IPS-20b (cell line): ENCODE data around the gene GOLPH3.

Experiments used
- H3K27ac ChIP-seq: one replicate; pipeline ENCODE4 v1.5.1; 2013; ENCODE audit warnings: low read length
- H3K27me3 ChIP-seq: 2 replicates; pipeline ENCODE4 v1.6.1; 2013; ENCODE audit warnings: mild to moderate bottlenecking, low read length, inconsistent platforms; ENCODE audit not compliant: insufficient read depth
- H3K36me3 ChIP-seq: 2 replicates; pipeline ENCODE4 v1.6.1; 2013; ENCODE audit warnings: low read depth, mild to moderate bottlenecking, inconsistent platforms, low read length, moderate library complexity; ENCODE audit not compliant: insufficient read depth
- H3K4me1 ChIP-seq: 2 replicates; pipeline ENCODE4 v1.6.1; 2013; ENCODE audit warnings: mild to moderate bottlenecking, control low read depth, inconsistent platforms, low read length, moderate library complexity; ENCODE audit not compliant: insufficient read depth
- H3K4me3 ChIP-seq: 2 replicates; pipeline ENCODE4 v1.5.1; 2013; ENCODE audit warnings: mild to moderate bottlenecking, low read length, inconsistent platforms
- H3K9ac ChIP-seq: 2 replicates; pipeline ENCODE4 v1.6.1; 2013; ENCODE audit warnings: low read depth, mild to moderate bottlenecking, inconsistent platforms, low read length, moderate library complexity
- H3K9me3 ChIP-seq: 2 replicates; pipeline ENCODE4 v1.6.1; 2013; ENCODE audit warnings: mild to moderate bottlenecking, low read depth, low read length, inconsistent platforms; ENCODE audit not compliant: insufficient read depth

GOLPH3 gene

GRCh38 chr5:32108167-32108566 is 66.0 kb downstream of the GOLPH3 start:
- H3K27ac ChIP-seq, result no peak overlapping the region
- no peaks in the 10 kb centered on the region for H3K27me3 ChIP-seq
- H3K9me3 ChIP-seq, result peaks cover 6% of the 10 kb centered on the region; the same call in 1 of the 2 replicates
- H3K4me1 ChIP-seq, result no peaks in the 10 kb centered on the region
- no peak overlapping the region for H3K4me3 ChIP-seq
- peaks cover 91% of the 10 kb centered on the region for H3K36me3 ChIP-seq
- no peak overlapping the region for H3K9ac ChIP-seq

- H3K36me3 ChIP-seq, result peaks cover 93% of the 10 kb centered on the region
- no peaks in the 10 kb centered on the region for H3K27me3 ChIP-seq
- H3K9me3 ChIP-seq, result peaks cover 6% of the 10 kb centered on the region; the same call in 1 of the 2 replicates
- H3K4me3 ChIP-seq, result no peak overlapping the region
- H3K27ac ChIP-seq, result no peak overlapping the region
- H3K9ac ChIP-seq, result no peak overlapping the region
- H3K4me1 ChIP-seq, result no peaks in the 10 kb centered on the region
These were observed 66.8 kb downstream of the GOLPH3 start for GRCh38 chr5:32107291-32107690.

GRCh38 chr5:32103521-32103920 is 70.6 kb downstream of the GOLPH3 start:
- Histone ChIP-seq H3K4me1 (no peaks in the 10 kb centered on the region), H3K4me3 (no peak overlapping the region), H3K9me3 (peaks cover 6% of the 10 kb centered on the region; the same call in 1 of the 2 replicates), H3K9ac (no peak overlapping the region), H3K27me3 (no peaks in the 10 kb centered on the region), H3K36me3 (peaks cover 96% of the 10 kb centered on the region), H3K27ac (no peak overlapping the region)

- Histone ChIP-seq H3K27ac (no peak overlapping the region), H3K9me3 (peaks cover 6% of the 10 kb centered on the region; the same call in 1 of the 2 replicates), H3K27me3 (no peaks in the 10 kb centered on the region), H3K36me3 (peaks cover 94% of the 10 kb centered on the region), H3K4me3 (no peak overlapping the region), H3K9ac (no peak overlapping the region), H3K4me1 (no peaks in the 10 kb centered on the region)
These were observed 71.7 kb downstream of the GOLPH3 start for GRCh38 chr5:32102254-32102986.

GRCh38 chr5:32100691-32101302 is 73.3 kb downstream of the GOLPH3 start:
- Histone ChIP-seq H3K27ac (no peak overlapping the region), H3K9me3 (no peaks in the 10 kb centered on the region), H3K4me3 (no peak overlapping the region), H3K36me3 (peaks cover 79% of the 10 kb centered on the region), H3K9ac (no peak overlapping the region), H3K4me1 (no peaks in the 10 kb centered on the region), H3K27me3 (no peaks in the 10 kb centered on the region)

GRCh38 chr5:32100230-32100629 is 73.9 kb downstream of the GOLPH3 start:
- no peaks in the 10 kb centered on the region for H3K27me3 ChIP-seq
- H3K9me3 ChIP-seq, result no peaks in the 10 kb centered on the region
- H3K4me1 ChIP-seq, result no peaks in the 10 kb centered on the region
- H3K9ac ChIP-seq, result no peak overlapping the region
- no peak overlapping the region for H3K27ac ChIP-seq
- no peak overlapping the region for H3K4me3 ChIP-seq
- H3K36me3 ChIP-seq, result peaks cover 74% of the 10 kb centered on the region

GRCh38 chr5:32099486-32100035 is 74.6 kb downstream of the GOLPH3 start:
- no peaks in the 10 kb centered on the region for H3K27me3 ChIP-seq
- no peak overlapping the region for H3K9ac ChIP-seq
- H3K36me3 ChIP-seq, result peaks cover 67% of the 10 kb centered on the region
- H3K4me3 ChIP-seq, result no peak overlapping the region
- no peaks in the 10 kb centered on the region for H3K4me1 ChIP-seq
- H3K9me3 ChIP-seq, result no peaks in the 10 kb centered on the region
- H3K27ac ChIP-seq, result no peak overlapping the region

- peaks cover 63% of the 10 kb centered on the region for H3K36me3 ChIP-seq
- H3K4me3 ChIP-seq, result no peak overlapping the region
- H3K4me1 ChIP-seq, result no peaks in the 10 kb centered on the region
- no peaks in the 10 kb centered on the region for H3K9me3 ChIP-seq
- H3K9ac ChIP-seq, result no peak overlapping the region
- H3K27ac ChIP-seq, result no peak overlapping the region
- H3K27me3 ChIP-seq, result no peaks in the 10 kb centered on the region
These were observed 75.2 kb downstream of the GOLPH3 start for GRCh38 chr5:32098890-32099310.

GRCh38 chr5:32098291-32098690 is 75.8 kb downstream of the GOLPH3 start:
- Histone ChIP-seq H3K4me1 (no peaks in the 10 kb centered on the region), H3K4me3 (no peak overlapping the region), H3K36me3 (peaks cover 57% of the 10 kb centered on the region), H3K9ac (no peak overlapping the region), H3K9me3 (no peaks in the 10 kb centered on the region), H3K27me3 (no peaks in the 10 kb centered on the region), H3K27ac (no peak overlapping the region)

GRCh38 chr5:32096891-32097595 is 77.1 kb downstream of the GOLPH3 start:
- peaks cover 44% of the 10 kb centered on the region for H3K36me3 ChIP-seq
- no peaks in the 10 kb centered on the region for H3K27me3 ChIP-seq
- H3K27ac ChIP-seq, result no peak overlapping the region
- H3K9ac ChIP-seq, result no peak overlapping the region
- no peaks in the 10 kb centered on the region for H3K4me1 ChIP-seq
- no peaks in the 10 kb centered on the region for H3K9me3 ChIP-seq
- H3K4me3 ChIP-seq, result no peak overlapping the region

GRCh38 chr5:32095261-32095671 is 78.9 kb downstream of the GOLPH3 start:
- H3K4me1 ChIP-seq, result no peaks in the 10 kb centered on the region

More at GRCh38 chr5:32095261-32095671, 78.9 kb downstream of the GOLPH3 start:
- Histone ChIP-seq H3K36me3 (peaks cover 27% of the 10 kb centered on the region; the same call in 1 of the 2 replicates), H3K27me3 (no peaks in the 10 kb centered on the region), H3K27ac (no peak overlapping the region), H3K4me3 (no peak overlapping the region), H3K9ac (no peak overlapping the region), H3K9me3 (no peaks in the 10 kb centered on the region)
